ENCODE results near the gene DNAH11.
"Not testable (repeated sequence)": the region's sequence is repeated elsewhere in the genome, so short reads cannot be mapped to it uniquely, and the experiment has no call there.

Gene DNAH11

DNA sequence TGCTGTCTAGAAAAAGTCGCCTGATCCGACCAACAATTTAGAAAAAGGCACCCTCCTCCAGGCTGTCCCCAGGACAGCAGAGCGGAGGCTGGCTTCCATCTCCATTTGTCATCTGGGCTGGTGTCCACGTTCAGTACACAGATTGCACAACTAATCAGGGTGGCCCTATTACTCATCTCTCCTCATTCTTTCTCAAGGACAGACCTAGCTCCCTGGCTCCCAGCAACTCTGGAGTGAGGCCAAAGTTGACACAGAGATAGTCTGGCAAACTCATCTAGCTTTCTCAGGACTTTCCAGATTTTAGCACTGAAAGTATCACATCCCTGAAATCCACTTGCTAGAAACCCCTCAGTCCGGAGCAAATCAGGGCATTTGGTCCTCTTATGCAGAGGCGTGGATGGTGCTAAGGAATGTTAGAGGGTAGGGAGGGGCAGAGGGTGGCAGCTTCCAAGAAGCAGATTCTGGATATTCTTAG lies 75.1 kb downstream of the DNAH11 start:
- peak; percentile 86 for DNase-seq

DNA sequence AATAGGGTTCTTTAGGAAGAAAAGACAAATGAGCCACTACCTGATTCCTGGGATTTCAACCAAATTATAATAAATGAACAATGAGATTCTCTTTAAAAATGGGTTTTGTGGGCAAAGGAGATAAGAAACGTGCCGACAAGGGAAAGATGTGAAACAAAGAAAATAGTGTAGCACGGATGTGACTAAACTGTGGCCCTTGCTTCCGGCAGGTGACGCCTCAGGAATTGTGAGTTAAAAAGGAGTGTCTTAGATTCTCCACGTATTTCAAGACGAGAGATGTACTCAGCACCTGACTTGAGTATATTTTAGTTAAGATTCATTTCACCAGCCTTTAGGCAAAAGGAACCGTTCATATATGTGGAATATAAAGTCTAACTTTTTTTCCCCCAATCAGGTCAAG lies 75.9 kb downstream of the DNAH11 start:
- DNase-seq, result no peak

DNA sequence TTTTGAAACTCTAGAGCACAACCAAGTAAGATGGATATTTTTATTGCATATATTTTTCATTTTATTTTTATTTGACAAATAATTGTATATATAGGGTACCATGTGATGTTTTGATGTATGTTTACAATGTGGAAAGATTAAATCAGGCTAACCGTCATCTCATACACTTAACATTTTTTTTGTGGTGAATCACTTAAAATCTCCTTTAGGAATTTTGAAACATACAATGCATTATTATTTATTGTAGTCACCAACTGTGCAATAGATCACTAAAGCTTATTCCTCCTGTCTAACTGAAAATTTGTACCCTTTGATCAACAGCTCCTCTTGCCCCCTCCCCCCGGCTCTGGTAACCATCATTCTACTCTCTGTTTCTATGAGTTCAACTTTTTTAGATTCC lies 77.2 kb downstream of the DNAH11 start:
- DNase-seq, result peak; percentile 68

DNA sequence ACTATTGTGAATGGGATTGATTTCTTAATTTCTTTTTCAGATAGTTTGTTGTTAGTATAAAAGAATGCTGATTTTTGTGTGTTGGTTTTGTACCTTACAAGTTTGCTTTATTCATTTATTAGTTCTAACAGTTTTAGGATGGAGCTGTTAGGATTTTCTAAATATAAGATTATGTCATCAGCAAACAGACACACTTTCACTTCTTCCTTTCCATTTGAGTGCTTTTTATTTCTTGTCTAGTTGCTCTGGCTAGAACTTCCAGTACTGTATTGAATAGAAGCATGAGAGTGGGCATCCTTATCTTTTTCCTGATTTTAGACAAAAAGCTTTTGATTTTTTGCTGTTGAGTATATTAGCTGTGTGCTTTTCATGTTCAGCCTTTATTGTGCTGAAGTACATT lies 81.5 kb downstream of the DNAH11 start:
- no peak for DNase-seq

DNA sequence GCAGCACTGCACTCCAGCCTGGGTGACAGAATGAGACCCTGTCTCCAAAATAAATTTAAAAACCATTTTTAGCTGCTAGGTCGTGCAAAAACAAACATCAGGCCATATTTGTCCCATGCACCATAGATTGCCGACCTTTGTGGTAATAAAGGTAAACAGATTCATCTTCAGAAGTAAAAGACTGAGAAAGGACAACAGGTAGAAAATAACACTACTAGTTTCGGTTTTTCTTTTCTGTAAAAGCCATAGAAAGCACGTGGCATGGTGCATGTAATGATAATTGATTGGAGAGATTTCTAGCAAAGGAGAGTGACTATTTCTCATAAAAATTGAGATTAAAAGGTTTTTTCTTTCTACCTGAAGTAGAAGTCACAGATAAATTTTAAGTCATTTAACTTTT lies 93.9 kb downstream of the DNAH11 start:
- no peak for DNase-seq

DNA sequence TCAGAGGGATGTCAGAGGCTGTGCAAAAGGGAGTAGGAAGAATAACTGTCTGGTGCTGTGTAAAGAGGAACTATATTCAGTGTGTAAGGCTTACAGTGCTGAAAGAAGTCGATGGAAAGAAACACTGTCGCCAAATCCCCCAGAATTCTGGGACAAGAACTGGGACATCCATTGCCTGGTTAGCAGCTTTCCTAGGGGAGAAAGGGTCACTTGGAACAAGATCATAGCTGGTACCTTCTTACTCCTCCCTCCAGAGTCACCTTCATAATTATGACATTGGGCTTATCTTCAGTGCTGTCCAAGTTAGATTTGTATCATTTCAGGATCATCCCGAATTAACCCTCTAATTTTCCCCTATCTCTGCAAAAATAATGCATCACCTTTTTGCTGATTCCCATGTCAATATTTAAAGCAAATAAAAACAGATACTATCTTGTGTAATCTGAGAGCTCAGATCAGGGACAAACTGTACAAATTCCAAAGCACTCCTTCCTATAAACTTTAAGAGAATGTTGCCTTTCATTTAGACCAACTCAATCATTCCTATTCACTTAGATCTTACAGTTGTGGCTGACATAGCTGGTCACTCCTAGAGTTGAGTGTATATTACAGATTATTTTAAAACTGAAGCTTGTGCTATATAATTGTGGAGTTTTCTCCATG lies 96.5 kb downstream of the DNAH11 start:
- DNase-seq, result no peak

DNA sequence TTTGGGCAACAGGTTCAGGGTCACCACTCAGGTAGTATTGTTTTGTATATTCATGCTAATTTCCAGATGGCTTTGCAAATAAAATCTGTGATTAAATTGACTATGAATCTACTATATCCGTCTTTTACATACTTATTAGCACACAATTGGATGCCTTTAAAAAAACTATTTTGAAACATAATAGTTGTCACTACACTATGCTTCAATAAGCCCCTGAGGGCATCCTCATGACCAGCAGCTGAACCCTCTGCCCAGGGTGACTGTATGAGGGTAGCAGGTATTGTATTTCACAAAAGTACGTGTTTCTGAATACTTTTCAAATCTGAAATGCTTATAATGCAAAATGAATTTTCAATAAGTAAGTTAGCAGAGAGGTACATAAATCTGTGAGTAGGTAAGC lies 97.3 kb downstream of the DNAH11 start:
- no peak for DNase-seq

DNA sequence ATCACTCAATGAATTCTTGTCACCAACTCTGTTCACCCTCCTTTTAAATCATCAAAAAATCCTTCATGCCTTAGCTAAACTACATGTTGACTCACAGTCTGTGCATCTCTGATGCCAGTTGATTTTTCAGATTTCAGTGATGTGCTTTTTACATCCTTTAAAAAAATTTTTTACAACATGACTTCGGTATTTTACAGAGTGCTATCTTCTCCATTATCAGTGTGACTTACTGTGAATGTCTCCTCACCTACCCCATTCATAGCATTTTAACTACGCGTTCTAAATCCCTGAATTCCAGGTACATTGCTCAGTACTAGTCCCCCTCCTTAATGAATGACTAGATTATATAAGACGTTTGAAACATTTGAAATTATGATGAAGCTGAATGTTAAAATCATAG lies 98.7 kb downstream of the DNAH11 start:
- DNase-seq, result no peak

DNA sequence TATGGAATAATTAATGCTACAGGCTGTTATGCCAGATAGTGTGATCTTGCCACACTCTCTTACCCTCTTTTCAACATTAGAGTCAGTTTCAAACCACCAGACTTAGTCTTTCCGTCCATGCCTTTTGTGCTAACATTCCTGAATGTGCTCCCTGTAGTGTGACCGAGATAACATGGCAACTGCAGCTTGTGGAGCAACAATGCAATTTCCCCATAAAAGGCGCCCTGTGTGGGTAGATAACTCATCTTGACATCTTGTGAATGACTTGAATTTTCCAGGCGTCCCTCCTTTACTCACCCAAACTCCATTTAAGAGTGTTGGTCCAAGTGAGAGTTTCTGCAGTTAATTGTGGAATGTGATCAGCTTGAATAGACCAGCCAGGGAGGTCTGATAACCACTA lies 99.6 kb downstream of the DNAH11 start:
- no peak for DNase-seq

DNA sequence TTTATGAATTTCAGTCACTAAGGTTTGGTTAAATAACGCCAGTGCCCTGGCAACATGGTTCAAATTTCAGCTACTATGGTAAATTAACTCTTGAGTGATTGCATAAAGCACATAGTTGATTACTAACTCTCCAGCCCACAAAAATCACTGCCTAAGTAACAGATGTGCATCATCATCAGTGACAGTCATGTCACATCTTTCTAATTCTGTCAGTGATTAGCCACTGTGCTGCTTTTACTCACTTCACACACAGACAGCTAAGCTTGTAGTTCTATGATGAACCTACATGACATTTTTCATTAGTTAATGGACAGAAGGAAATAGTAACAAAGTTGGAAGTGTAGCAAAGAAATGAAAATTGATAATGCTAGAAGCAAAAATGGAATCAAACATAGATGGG lies 108.9 kb downstream of the DNAH11 start:
- DNase-seq, result peak; percentile 1

DNA sequence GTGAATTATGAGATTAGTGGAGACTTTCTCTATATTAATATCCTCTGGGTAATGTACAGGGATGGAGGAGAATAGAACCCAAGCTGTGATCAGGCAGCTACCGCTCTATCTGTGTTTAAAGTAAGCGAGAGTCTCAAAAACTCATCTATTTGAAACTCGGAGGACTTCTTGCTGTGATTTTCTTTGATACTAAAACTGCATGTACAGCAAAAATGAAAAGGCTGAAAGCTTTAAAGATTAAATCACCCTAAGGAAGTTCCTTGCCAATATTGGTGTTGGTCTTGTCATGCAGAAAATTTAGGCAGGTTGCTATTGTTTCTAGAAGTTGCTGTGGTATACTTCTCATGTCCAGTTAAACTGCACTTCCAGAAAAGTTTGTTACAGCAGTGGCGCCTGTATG lies 110.8 kb downstream of the DNAH11 start:
- no peak for DNase-seq

DNA sequence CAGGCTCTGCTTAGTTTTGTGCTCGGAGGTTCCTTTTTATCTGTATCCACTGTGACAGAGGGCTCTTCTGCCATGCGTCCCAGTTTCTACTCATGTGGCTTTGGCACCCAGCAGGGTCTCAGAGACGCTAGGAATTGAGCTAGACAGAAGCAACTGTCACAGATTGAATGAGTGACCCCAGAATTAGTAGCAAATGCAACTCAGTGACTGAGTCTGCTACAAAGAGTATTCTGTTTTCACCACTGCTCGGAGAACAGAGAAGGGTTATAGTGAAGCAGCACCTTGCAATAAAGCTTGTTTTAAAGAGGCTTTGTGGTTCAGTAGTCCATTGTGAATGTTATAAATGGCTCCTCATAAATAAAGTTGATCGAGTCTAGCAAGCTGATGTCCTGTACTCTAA lies 113.2 kb downstream of the DNAH11 start:
- no peak for DNase-seq

DNA sequence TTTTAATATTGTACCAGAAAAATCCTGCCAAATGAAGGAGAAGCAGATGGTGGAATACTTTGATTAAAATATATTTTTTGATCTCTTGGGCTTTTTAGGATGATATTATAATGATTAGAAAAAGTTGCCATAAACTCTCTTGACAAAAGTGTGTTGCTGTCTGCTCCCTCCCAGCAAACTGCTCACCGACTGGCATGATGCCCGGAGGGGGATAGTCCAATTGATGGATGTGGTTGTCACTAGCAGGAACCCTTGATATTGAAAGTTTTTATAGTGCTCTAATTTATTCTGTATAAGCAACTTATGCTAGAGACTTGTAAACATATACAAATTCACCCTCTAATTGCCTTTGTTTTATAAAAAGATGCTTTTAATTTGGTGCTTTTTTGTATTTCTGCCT lies 114.0 kb downstream of the DNAH11 start:
- no peak for DNase-seq

DNA sequence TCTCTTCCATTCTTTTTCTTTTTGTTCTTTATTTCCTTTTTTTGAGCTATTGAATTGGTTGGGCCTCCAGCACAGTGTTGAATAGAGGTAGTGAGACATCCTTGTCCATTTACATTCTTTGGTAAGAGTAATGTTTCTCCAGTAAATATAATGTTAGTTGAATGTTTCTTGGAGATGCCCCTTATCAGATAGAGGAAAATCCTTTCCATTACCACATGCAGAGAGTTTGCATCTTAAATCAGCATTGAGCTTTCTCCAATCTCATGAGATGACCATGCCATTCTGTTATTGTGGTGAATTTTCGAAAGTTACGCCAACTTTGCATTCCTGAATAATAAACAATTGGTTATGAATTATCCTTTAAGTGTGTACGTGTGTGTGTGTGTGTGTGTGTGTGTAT lies 127.7 kb downstream of the DNAH11 start:
- DNase-seq, result no peak

DNA sequence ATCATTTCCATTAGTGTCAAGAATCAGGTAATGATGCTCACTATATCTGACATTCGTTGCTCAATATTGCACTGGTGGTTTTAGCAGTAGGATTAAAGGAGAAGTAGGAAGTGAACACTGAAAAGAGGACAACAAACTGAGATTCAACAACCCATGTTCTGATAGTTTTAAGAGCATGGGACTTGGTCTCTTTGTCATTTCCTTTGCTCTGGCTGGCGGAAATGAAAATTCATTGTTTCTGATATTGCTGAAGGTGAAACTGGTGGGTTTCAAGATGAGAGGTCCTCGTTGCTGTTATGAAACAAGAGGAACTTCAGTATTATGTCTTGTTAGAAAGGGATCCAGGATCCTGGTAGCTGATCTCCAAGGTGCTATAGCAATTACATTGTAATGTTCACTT lies 129.0 kb downstream of the DNAH11 start:
- no peak for DNase-seq

DNA sequence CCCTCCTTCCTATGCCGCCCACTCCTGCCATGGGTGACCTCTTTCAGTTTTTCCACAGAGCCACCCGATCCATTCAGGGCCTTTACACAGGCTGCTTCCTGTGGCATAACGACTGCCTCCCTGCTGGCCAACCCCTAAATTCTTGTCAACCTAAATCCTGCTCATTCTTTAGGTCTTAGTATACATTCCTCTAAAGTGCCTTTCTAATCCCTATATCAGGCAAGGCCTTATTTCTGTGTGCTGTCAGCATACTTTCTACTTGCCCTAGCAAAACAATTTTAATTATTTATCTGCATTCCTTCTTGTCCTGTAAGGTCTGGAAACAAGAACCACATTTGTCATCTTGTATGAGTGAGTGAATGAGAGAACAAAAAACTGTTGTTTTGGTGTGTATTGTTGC lies 132.4 kb downstream of the DNAH11 start:
- DNase-seq, result peak; percentile 8

DNA sequence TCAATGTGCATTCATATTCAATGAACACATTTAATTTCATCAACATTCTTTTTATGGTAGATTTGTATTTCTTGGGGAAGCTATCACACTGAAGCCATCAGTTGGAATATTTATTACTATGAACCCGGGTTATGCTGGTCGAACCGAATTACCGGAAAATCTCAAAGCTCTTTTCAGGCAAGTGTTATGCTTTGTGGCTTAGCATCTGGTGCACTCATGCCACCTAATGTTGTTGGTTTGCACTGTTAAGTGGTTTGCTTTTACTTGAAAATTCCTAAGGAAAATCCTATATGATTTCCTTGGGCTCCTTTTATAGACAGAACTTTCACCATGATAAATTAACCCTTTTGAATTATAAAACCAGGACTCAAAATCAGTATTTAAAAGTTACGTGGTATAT lies 147.9 kb downstream of the DNAH11 start:
- peak; percentile 24 for DNase-seq

DNA sequence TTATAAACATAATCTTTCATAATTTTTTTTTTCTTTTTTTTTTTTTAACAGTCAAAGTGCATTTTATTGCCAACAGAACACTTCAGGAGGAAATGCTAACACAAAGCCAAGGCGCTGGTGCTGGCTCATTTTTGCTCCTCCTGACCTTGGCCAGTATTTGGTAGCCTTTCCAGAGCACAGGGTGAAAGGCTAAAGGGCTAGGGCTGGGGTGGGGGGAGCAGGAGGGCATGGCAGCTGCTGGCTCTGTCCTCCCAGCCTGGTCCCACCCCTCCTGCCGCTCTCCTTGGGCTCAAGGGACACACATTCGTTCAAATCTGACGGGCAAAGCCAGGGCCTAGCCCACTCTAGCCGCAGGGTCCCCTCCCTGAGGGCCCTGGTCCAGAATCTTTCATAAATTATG lies 148.3 kb downstream of the DNAH11 start:
- not testable (repeated sequence) for DNase-seq

DNA sequence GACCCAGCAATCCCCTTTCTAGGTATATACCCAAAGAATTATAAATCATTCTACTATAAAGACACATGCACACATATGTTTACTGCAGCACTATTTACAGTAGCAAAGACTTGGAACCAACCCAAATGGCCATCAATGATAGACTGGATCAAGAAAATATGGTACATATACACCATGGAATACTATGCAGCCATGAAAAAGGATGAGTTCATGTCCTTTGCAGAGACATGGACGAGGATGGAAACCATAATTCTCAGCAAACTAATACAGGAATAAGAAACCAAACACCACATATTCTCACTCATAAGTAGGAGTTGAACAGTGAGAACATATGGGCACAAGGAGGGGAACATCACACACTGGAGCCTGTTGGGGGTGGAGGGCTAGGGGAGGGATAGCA lies 157.7 kb downstream of the DNAH11 start:
- DNase-seq, result not testable (repeated sequence)

DNA sequence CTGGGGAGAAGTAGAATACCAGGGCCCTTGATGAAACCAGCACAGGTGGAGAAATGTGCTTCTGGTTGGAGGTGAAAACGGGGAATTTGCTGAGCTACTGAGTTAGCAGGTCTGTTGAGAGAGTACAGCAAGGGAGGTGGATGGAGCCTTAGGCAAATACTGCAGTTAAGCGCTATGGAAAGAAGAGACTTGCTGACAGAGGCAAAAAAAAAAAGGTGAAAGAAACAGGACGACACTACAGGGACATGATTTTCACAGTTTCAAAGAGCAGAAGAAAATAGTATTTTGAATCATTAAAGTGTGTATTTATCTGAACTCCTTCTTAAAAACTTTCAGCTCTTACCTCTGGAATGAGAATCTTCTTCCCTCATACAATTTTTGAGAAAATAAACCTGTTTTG lies 159.5 kb downstream of the DNAH11 start:
- DNase-seq, result no peak

DNA sequence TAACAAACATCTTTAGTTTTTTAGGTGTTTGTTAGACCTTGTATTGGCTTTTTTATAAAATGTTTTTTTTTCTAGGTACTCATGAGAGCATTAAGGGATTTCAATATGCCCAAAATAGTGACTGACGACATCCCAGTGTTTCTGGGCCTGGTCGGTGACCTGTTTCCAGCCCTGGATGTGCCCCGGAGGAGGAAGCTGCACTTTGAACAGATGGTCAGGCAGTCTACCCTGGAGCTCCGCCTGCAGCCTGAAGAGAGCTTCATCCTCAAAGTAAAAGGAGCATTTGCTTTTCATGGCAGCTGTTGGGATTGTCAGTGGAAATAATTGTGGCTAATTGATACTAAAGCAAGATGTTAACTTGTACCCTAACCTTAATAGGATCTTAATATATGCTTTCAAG lies 161.5 kb downstream of the DNAH11 start:
- DNase-seq, result no peak

DNA sequence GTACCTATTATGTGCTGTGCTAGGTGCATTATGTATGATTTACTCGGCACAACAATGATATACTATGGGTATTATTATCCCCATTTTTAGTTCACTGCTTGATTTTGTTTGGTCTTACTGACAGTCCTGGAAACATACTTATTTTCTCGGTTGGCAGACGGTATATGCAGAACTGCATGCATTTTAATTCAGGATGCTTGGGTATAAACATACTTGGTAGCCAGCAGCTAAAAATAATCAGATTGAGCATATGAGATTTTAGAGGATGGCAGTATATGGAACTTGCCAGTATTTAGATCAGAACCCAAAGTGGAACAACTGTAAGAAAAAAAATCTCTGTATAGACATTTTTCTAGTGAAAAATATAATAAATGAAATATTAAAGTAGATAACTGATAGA lies 163.3 kb downstream of the DNAH11 start:
- no peak for DNase-seq

DNA sequence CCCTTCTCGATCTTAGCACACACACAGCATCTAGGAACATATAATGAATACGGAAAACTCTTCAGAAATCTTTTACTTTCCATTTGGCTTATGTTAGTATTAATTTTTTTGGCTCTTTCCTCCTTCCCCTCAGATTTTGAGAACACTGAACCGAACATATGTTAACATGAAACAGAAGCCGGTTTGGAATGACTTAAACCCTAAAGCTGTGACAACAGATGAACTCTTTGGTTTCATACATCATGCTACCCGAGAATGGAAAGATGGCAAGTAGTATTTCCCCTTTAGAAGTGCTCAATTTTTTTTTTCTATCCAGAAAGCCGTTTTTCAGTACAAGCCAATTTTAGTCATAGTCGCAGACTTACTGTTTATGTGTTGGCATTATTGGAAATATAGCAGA lies 164.7 kb downstream of the DNAH11 start:
- DNase-seq, result no peak

DNA sequence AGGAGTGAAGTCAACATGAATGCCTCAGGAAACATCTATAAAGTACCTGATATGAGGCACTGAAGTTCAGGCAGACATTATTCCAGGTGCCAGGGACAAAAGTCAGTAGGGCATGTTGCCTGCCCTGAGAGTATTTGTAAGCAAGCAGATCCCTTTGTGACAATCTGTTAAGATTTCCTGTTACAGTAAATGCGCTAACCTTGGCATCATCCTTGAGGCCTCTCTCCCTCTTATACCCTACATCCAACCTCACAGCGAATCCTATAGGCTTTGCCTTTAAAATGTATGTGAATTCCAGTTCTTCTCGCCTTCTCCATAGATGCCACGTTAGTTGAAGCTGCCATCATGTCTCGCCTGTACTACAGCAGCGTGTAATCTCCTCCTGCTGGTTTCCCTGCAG lies 165.3 kb downstream of the DNAH11 start:
- DNase-seq, result no peak

DNA sequence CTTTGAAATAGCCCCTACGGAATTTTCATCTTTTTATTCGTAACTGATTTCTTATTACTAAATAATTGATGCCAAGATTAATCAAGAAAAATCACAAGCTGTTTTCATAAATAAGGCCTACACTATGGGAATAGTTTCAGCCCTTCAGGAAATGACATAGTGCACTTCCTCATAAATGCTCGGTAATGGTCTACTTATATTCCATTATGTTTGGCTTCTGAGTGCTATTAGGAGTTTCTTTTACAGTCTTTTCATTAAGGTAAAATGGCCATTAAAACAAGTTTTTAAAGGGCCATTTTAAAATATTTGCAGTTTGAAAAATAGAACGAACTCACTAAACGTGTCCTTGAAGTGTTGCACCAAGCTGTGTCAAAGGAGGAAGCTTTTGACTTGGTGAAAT lies 174.5 kb downstream of the DNAH11 start:
- DNase-seq, result no peak

DNA sequence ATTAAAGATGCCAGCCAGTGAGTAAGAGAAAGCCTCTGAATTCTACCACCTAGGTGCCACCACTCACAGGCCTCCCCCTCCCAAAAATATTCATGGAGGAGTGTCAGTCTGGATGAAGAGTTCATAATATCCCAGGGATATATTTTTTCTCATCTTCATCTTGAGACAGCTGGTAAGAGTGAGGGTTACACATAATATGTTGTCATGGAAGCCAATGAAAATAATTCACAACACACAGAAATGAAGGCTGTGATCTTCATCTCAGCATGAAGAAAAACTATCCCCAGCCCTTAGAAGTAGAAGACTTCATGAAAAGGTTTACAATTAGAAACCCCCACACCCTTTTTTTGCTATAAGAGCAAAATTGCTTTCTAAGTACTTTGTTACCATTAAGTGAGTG lies 175.6 kb downstream of the DNAH11 start:
- no peak for DNase-seq

Data from HCEC 1CT (cell line).